ENCODE results near the gene SLC16A7.

The SLC16A7 gene

DNA sequence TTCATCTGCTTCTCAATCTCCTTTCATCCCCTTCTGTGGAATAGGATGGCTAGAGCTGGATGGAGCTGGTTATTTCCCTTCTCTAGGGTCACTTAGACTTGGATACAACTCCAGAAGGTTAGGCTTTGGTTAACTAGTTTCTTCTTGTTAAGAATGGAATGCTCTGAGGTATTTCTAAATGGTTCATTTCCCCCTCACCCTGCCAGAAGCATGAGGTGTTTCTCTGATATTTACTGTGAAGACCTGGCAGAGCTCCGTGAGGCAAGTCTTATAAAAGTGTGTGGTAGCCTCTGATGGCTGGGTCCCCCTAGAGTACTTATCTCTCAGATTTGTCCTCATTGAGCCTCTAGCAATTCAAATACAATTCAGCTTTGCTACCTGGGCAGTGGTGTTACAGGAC, 207.9 kb downstream of the SLC16A7 start:
- TF ChIP-seq, protein P1, sequence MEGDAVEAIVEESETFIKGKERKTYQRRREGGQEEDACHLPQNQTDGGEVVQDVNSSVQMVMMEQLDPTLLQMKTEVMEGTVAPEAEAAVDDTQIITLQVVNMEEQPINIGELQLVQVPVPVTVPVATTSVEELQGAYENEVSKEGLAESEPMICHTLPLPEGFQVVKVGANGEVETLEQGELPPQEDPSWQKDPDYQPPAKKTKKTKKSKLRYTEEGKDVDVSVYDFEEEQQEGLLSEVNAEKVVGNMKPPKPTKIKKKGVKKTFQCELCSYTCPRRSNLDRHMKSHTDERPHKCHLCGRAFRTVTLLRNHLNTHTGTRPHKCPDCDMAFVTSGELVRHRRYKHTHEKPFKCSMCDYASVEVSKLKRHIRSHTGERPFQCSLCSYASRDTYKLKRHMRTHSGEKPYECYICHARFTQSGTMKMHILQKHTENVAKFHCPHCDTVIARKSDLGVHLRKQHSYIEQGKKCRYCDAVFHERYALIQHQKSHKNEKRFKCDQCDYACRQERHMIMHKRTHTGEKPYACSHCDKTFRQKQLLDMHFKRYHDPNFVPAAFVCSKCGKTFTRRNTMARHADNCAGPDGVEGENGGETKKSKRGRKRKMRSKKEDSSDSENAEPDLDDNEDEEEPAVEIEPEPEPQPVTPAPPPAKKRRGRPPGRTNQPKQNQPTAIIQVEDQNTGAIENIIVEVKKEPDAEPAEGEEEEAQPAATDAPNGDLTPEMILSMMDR (IDR thresholded peaks at IDR 0.05; ENCODE audit: poor library complexity, severe bottlenecking): no peak
- no peaks in the 10 kb centered on the region for H3K4me1 ChIP-seq (ENCODE audit: insufficient read depth, poor library complexity, severe bottlenecking)
- DNase-seq (ENCODE audit: low spot score): no peak

GRCh38 chr12:59808317-59808910, 212.6 kb downstream of the SLC16A7 start:
- H3K4me1 ChIP-seq (ENCODE audit: insufficient read depth, poor library complexity, severe bottlenecking): no peaks in the 10 kb centered on the region
- no peaks in the 10 kb centered on the region for H3K9me3 ChIP-seq (ENCODE audit: severe bottlenecking)
- ATAC-seq (ENCODE audit: low read depth) (peak; percentile 72), DNase-seq (ENCODE audit: low spot score) (no peak)
- TF ChIP-seq, protein P1 (IDR thresholded peaks at IDR 0.05; ENCODE audit: poor library complexity, severe bottlenecking): peak; percentile 84
- no peaks in the 10 kb centered on the region for H3K36me3 ChIP-seq (ENCODE audit: low read depth)
- no peaks in the 10 kb centered on the region for H3K27me3 ChIP-seq (ENCODE audit: insufficient read depth, poor library complexity, severe bottlenecking)
- no peak overlapping the region for H3K27ac ChIP-seq (ENCODE audit: poor library complexity, severe bottlenecking)
- no peak overlapping the region for H3K4me3 ChIP-seq (ENCODE audit: severe bottlenecking)

More for the DNA sequence above, 207.9 kb downstream of the SLC16A7 start:
- H3K4me3 ChIP-seq (ENCODE audit: severe bottlenecking): peak overlapping the region; percentile 11
- H3K27ac ChIP-seq (ENCODE audit: poor library complexity, severe bottlenecking): no peak overlapping the region
- no peaks in the 10 kb centered on the region for H3K27me3 ChIP-seq (ENCODE audit: insufficient read depth, poor library complexity, severe bottlenecking)
- H3K36me3 ChIP-seq (ENCODE audit: low read depth): no peaks in the 10 kb centered on the region
- H3K9me3 ChIP-seq (ENCODE audit: severe bottlenecking): no peaks in the 10 kb centered on the region
- peak; percentile 80 for ATAC-seq (ENCODE audit: low read depth)

- no peak for ATAC-seq (ENCODE audit: low read depth)
- Histone ChIP-seq H3K36me3 (ENCODE audit: low read depth) (no peaks in the 10 kb centered on the region), H3K27ac (ENCODE audit: poor library complexity, severe bottlenecking) (no peak overlapping the region), H3K27me3 (ENCODE audit: insufficient read depth, poor library complexity, severe bottlenecking) (no peaks in the 10 kb centered on the region), H3K9me3 (ENCODE audit: severe bottlenecking) (no peaks in the 10 kb centered on the region), H3K4me3 (ENCODE audit: severe bottlenecking) (no peak overlapping the region), H3K4me1 (ENCODE audit: insufficient read depth, poor library complexity, severe bottlenecking) (no peaks in the 10 kb centered on the region)
- no peak for DNase-seq (ENCODE audit: low spot score)
- TF ChIP-seq, protein P1 (IDR thresholded peaks at IDR 0.05; ENCODE audit: poor library complexity, severe bottlenecking): no peak
These were observed 216.2 kb downstream of the SLC16A7 start for GRCh38 chr12:59811991-59812390.

GRCh38 chr12:59812716-59813115, 216.9 kb downstream of the SLC16A7 start:
- ATAC-seq (ENCODE audit: low read depth) (no peak), DNase-seq (ENCODE audit: low spot score) (no peak)
- TF ChIP-seq, protein P1 (IDR thresholded peaks at IDR 0.05; ENCODE audit: poor library complexity, severe bottlenecking): no peak
- H3K4me1 ChIP-seq (ENCODE audit: insufficient read depth, poor library complexity, severe bottlenecking): no peaks in the 10 kb centered on the region
- no peaks in the 10 kb centered on the region for H3K9me3 ChIP-seq (ENCODE audit: severe bottlenecking)
- H3K27ac ChIP-seq (ENCODE audit: poor library complexity, severe bottlenecking): no peak overlapping the region
- H3K27me3 ChIP-seq (ENCODE audit: insufficient read depth, poor library complexity, severe bottlenecking): no peaks in the 10 kb centered on the region
- no peak overlapping the region for H3K4me3 ChIP-seq (ENCODE audit: severe bottlenecking)
- no peaks in the 10 kb centered on the region for H3K36me3 ChIP-seq (ENCODE audit: low read depth)

GRCh38 chr12:59820594-59821011, 224.8 kb downstream of the SLC16A7 start:
- ATAC-seq (ENCODE audit: low read depth): no peak
- Histone ChIP-seq H3K36me3 (ENCODE audit: low read depth) (no peaks in the 10 kb centered on the region), H3K4me3 (ENCODE audit: severe bottlenecking) (no peak overlapping the region), H3K27me3 (ENCODE audit: insufficient read depth, poor library complexity, severe bottlenecking) (no peaks in the 10 kb centered on the region), H3K27ac (ENCODE audit: poor library complexity, severe bottlenecking) (no peak overlapping the region), H3K4me1 (ENCODE audit: insufficient read depth, poor library complexity, severe bottlenecking) (no peaks in the 10 kb centered on the region), H3K9me3 (ENCODE audit: severe bottlenecking) (no peaks in the 10 kb centered on the region)
- no peak for DNase-seq (ENCODE audit: low spot score)
- TF ChIP-seq, protein P1 (IDR thresholded peaks at IDR 0.05; ENCODE audit: poor library complexity, severe bottlenecking): no peak

Data from RWPE2 (cell line).